ENCODE results near the gene UBL3. TPM values are rescaled to one million over a fixed set of nuclear protein-coding genes. Genes with fewer than 3 reads are reported as not detected.

Gene UBL3
- total RNA-seq, 4 donors from 2014 or later: 52.9 to 78.2 (median 58.9) TPM

DNA sequence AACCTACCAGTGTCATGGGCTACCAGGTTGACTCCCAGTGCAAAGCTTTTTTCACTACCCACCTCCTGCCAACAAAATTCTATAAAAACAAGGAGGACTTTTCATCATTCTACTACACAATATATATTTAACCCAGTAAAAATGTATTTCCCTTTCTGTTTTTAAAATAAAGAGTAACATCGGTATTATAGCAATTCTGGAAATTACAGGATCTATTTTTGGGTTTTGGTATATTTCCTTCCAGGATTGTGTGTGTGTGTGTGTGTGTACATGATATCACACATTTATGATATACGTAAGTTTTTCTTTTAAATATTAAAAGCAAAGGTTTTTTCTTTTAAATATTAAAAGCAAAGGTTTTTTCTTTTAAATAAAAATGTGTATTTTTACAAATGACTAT, 6.0 kb upstream of the UBL3 start:
- WGBS, 2 donors: 83 to 87% methylated on average over 2 of the region's 2 CpGs
- TF ChIP-seq POLR2A (IDR thresholded peaks at IDR 0.05): no peak
- TF ChIP-seq, protein P1, sequence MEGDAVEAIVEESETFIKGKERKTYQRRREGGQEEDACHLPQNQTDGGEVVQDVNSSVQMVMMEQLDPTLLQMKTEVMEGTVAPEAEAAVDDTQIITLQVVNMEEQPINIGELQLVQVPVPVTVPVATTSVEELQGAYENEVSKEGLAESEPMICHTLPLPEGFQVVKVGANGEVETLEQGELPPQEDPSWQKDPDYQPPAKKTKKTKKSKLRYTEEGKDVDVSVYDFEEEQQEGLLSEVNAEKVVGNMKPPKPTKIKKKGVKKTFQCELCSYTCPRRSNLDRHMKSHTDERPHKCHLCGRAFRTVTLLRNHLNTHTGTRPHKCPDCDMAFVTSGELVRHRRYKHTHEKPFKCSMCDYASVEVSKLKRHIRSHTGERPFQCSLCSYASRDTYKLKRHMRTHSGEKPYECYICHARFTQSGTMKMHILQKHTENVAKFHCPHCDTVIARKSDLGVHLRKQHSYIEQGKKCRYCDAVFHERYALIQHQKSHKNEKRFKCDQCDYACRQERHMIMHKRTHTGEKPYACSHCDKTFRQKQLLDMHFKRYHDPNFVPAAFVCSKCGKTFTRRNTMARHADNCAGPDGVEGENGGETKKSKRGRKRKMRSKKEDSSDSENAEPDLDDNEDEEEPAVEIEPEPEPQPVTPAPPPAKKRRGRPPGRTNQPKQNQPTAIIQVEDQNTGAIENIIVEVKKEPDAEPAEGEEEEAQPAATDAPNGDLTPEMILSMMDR (IDR thresholded peaks at IDR 0.05): no peak
- intact Hi-C loops (cut with DNase I; ENCODE audit: low total_unique reads): no loop called here
- H3K4me3 ChIP-seq (ENCODE audit: low read depth, poor library complexity, severe bottlenecking): no peak overlapping the region
- DNase-seq (ENCODE audit: low spot score in 2 of 2): no peak

DNA sequence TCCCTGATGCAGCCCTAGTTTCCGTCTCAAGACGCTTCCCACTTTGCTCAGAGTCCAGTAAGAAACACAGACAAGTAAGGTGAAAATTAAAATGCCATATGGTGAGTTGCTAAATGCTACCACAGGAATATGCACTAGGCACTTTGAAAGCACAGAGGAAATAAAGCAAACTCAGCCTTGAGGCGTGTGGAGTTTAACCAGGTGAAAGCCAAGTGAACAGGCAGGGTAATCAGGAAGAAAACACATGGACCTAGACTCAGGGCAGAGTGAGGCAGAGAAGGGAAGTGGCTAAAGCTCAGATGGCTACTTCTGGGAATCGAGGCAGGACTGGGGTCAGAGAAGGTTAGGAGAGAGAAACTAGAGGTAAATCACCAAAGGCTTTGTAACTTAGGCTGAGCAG, 5.4 kb upstream of the UBL3 start:
- no peak overlapping the region for H3K4me3 ChIP-seq (ENCODE audit: low read depth, poor library complexity, severe bottlenecking)
- 70 to 76% methylated on average over 4 of the region's 4 CpGs for WGBS, 2 donors
- no peak for DNase-seq (ENCODE audit: low spot score in 2 of 2)
- intact Hi-C loops (cut with DNase I; ENCODE audit: low total_unique reads): no loop called here
- TF ChIP-seq POLR2A (IDR thresholded peaks at IDR 0.05): no peak
- TF ChIP-seq, protein P1 (IDR thresholded peaks at IDR 0.05): no peak

DNA sequence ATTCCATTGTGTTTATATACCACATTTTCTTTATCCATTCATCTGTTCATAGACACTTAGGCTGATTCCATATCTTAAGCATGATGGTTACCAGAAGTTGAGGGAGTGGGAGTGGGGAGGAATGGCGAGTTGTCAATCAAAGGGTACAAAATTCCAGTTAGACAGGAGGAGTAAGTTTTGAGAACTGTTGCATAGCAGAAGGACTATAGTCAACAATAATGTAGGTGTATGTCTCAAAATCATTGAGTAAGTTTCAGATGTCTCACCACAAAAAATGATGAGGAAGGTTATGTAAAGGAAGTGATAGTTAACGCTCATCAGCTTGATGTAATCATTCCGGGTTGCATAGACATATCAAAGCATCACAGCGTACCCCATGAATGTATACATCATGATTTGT, 4.6 kb upstream of the UBL3 start:
- no peak for DNase-seq (ENCODE audit: low spot score in 2 of 2)
- no peak for TF ChIP-seq POLR2A (IDR thresholded peaks at IDR 0.05)
- TF ChIP-seq, protein P1 (IDR thresholded peaks at IDR 0.05): no peak
- H3K4me3 ChIP-seq (ENCODE audit: low read depth, poor library complexity, severe bottlenecking): no peak overlapping the region
- intact Hi-C loops (cut with DNase I; ENCODE audit: low total_unique reads): no loop called here
- WGBS, 2 donors: 79 to 82% methylated on average over 4 of the region's 4 CpGs

DNA sequence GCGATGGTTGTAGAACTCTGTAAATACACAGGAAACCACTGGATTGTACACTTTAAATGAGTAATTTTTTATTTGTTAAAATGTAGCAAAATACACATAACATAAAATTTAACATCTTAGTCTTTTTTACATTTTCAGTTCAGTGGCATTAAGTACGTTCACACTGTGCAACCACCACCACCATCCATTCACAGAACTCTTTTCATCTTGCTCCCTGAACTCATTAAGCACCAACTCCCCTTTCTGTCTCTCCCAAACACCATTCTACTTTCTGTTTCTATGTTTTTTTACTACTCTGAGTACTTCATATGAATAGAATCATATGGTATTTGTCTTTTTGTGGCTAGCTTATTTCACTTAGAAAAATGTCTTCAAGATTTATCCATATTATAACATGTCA, 2.7 kb upstream of the UBL3 start:
- DNase-seq (ENCODE audit: low spot score in 2 of 2): no peak
- 68 to 77% methylated on average over 2 of the region's 2 CpGs for WGBS, 2 donors
- H3K4me3 ChIP-seq (ENCODE audit: low read depth, poor library complexity, severe bottlenecking): no peak overlapping the region
- intact Hi-C loops (cut with DNase I; ENCODE audit: low total_unique reads): no loop called here
- TF ChIP-seq, protein P1 (IDR thresholded peaks at IDR 0.05): no peak
- no peak for TF ChIP-seq POLR2A (IDR thresholded peaks at IDR 0.05)

DNA sequence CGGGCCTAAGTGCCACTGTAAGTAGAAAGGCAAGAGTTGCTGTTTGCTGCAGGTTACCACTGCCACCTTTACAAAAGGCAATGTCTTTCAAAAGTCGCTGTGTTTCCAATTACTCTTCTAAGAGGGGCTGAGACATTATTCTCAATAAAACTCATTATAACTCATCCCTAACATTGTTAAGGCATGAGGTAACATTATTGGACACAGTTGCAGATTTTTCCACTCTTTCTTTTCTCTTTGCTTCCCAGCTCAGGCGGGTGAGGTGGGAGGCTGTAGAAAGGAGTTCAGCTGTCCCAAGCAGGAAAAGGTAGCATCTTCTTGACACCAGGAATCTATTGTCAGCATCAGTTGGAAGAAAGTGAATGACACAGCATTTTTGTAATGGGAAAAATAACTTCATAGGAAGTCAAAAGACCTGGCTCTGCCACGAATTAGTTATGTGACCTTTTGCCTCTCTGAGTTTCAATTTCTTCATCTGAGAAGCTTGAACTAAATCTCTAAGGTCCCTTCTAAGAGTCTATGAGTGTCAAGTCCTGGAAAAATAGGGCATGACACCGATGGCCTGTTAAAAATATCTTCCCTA, 2.1 kb upstream of the UBL3 start:
- no peak for TF ChIP-seq POLR2A (IDR thresholded peaks at IDR 0.05)
- TF ChIP-seq, protein P1 (IDR thresholded peaks at IDR 0.05): no peak
- intact Hi-C loops (cut with DNase I; ENCODE audit: low total_unique reads): no loop called here
- DNase-seq (ENCODE audit: low spot score in 2 of 2): no peak
- 40 to 54% methylated on average over 5 of the region's 5 CpGs for WGBS, 2 donors
- no peak overlapping the region for H3K4me3 ChIP-seq (ENCODE audit: low read depth, poor library complexity, severe bottlenecking)

DNA sequence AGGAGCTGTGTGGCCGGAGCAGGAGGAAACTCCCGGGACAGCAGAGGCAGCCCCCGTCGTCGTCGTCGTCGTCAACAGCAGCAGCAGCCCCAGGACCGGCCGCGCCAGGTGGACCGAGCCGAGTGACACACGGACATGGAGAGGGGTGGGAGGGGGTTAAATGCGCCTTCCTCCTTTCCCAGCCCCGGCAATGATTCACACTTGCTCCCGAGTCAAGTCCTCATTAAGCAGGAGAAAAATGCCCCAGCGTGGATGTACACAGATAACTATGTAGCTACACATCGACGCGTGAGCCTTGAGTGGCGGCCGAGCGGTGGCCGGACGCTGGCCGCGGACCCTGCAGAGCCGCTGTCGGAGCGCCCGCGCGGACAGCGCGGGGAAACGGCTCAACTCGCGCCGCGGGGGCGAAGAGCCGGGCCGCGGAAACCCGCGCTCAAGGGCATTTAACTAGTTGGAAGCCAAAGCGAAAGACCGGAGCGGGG, 645 bp downstream of the UBL3 start:
- intact Hi-C loops (cut with DNase I; ENCODE audit: low total_unique reads): loop anchor here (5.0 kb wide), 1 partner anchor 263 kb away; no protein-coding TSS in a partner anchor
- peak; percentile 67 to 93 for DNase-seq (ENCODE audit: low spot score in 2 of 2)
- 0 to 1% methylated on average over 28 to 40 of the region's 50 CpGs for WGBS, 2 donors
- H3K4me3 ChIP-seq (ENCODE audit: low read depth, poor library complexity, severe bottlenecking): peak overlapping the region; percentile 90
- TF ChIP-seq, protein P1 (IDR thresholded peaks at IDR 0.05): no peak
- TF ChIP-seq POLR2A (IDR thresholded peaks at IDR 0.05): no peak
